ENCODE results near the gene TMPRSS6.

TMPRSS6 gene

GRCh38 chr22:37024339-37025157 lies 85.0 kb downstream of the TMPRSS6 start:
- DNase-seq: no peak

GRCh38 chr22:37023743-37024338 lies 85.7 kb downstream of the TMPRSS6 start:
- DNase-seq: no peak

- no peak for DNase-seq
Measured at GRCh38 chr22:37022483-37023337, 86.8 kb downstream of the TMPRSS6 start.

GRCh38 chr22:37021710-37022482 lies 87.6 kb downstream of the TMPRSS6 start:
- peak in 1 of 2 experiments; percentile 33 for DNase-seq

- DNase-seq: no peak
Measured at GRCh38 chr22:37021041-37021440, 88.5 kb downstream of the TMPRSS6 start.

GRCh38 chr22:37020192-37020479 lies 89.4 kb downstream of the TMPRSS6 start:
- DNase-seq: peak in 1 of 2 experiments; percentile 38

GRCh38 chr22:37019309-37020191 lies 90.0 kb downstream of the TMPRSS6 start, which contains the start of the genes MPST and TST:
MPST (plus strand) TSS chr22:37019742; CDS start chr22:37019837, 95 bp downstream.
TST (minus strand) TSS chr22:37019447; CDS start chr22:37018732, 715 bp downstream.
- peak in 1 of 2 experiments; percentile 76 for DNase-seq

- peak in 1 of 2 experiments; percentile 54 for DNase-seq
Measured at GRCh38 chr22:37018815-37019308, 90.7 kb downstream of the TMPRSS6 start.

- no peak for DNase-seq
Measured at GRCh38 chr22:37018086-37018814, 91.3 kb downstream of the TMPRSS6 start.

GRCh38 chr22:37017356-37017755 lies 92.2 kb downstream of the TMPRSS6 start:
- DNase-seq: no peak

GRCh38 chr22:37016134-37016910 lies 93.2 kb downstream of the TMPRSS6 start:
- DNase-seq: no peak

- DNase-seq: no peak
Measured at GRCh38 chr22:37015587-37015878, 94.0 kb downstream of the TMPRSS6 start.
